Measurements from ENCODE around the gene NAALADL2.

DNA sequence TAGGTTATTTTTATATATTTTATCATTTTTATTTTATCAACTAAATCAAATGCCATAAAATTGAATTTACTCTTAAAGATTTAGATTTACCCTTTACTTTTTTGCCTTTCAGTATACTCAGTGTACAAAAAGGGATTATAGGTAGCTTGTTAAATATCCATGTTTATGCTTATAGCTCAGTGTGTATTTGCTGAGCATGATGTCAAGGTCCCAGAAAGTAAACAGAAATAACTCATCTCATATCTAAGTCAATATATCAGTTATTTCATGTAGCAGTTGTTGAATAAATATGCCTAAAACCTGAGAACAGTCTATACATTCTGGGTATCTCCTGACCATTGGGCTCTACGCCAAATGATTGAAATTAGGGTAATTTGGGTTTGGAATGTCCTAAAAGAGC lies 693.8 kb downstream of the NAALADL2 start:
- TF ChIP-seq POLR2A (IDR thresholded peaks at IDR 0.05) = no peak
- TF ChIP-seq, protein P1, sequence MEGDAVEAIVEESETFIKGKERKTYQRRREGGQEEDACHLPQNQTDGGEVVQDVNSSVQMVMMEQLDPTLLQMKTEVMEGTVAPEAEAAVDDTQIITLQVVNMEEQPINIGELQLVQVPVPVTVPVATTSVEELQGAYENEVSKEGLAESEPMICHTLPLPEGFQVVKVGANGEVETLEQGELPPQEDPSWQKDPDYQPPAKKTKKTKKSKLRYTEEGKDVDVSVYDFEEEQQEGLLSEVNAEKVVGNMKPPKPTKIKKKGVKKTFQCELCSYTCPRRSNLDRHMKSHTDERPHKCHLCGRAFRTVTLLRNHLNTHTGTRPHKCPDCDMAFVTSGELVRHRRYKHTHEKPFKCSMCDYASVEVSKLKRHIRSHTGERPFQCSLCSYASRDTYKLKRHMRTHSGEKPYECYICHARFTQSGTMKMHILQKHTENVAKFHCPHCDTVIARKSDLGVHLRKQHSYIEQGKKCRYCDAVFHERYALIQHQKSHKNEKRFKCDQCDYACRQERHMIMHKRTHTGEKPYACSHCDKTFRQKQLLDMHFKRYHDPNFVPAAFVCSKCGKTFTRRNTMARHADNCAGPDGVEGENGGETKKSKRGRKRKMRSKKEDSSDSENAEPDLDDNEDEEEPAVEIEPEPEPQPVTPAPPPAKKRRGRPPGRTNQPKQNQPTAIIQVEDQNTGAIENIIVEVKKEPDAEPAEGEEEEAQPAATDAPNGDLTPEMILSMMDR (IDR thresholded peaks at IDR 0.05) = no peak
- TF ChIP-seq EP300 (IDR thresholded peaks at IDR 0.05) = no peak
